Panc1 (cell line): Measurements from ENCODE around the gene ADGRF1. TPM values are rescaled to one million over a fixed set of nuclear protein-coding genes. Genes with fewer than 3 reads are reported as not detected.

Source experiments
- ATAC-seq: fragments of 200-7000 bp; cut with Tn5 transposase; 2 replicates; pipeline ENCODE4 v1.9.1; 2020; ENCODE audit warnings: mild to moderate bottlenecking, moderate library complexity
- BruUV-seq: library from RNA; stranded (reverse); fragments of 400-500 nt; replicated peaks from 2 replicates; lab custom pipeline; 2021; lab: Mats Ljungman, UMichigan
- CTCF ChIA-PET: fragments of 300-600 bp; sonication (Branson Sonifier 250); formaldehyde crosslinking; loops from one replicate; lab custom pipeline; 2022; ENCODE audit warnings: antibody characterized with exemption; lab: Charles Lee
- POLR2A ChIA-PET: fragments of 300-600 bp; sonication (Branson Sonifier 250); formaldehyde crosslinking; loops from one replicate; lab custom pipeline; 2022; ENCODE audit warnings: antibody characterized with exemption; lab: Charles Lee
- DNase-seq: peaks from one replicate; pipeline ENCODE4 v3.0.0-alpha.2; 2010; ENCODE audit warnings: low read depth, low spot score
- H3K27ac ChIP-seq: 2 replicates; pipeline ENCODE4 v1.5.1; 2011; ENCODE audit warnings: mild to moderate bottlenecking, low read length, inconsistent platforms
- H3K27me3 ChIP-seq: fragments of 200-500 bp; sonication (Bioruptor generic); 2 replicates; pipeline ENCODE4 v1.6.0; 2014; ENCODE audit warnings: low read length, inconsistent platforms; ENCODE audit not compliant: control insufficient read depth, insufficient read depth
- H3K36me3 ChIP-seq: fragments of 200-500 bp; sonication (Bioruptor generic); 2 replicates; pipeline ENCODE4 v1.5.1; 2014; ENCODE audit warnings: inconsistent platforms, mild to moderate bottlenecking, low read length, moderate library complexity; ENCODE audit not compliant: control insufficient read depth, insufficient read depth
- H3K4me1 ChIP-seq: 2 replicates; pipeline ENCODE4 v1.5.1; 2011; ENCODE audit warnings: inconsistent platforms, mild to moderate bottlenecking, low read length, moderate library complexity; ENCODE audit not compliant: control insufficient read depth, insufficient read depth
- H3K4me3 ChIP-seq, 2 experiments: 2 replicates each; pipeline ENCODE4 v1.5.1; 2011 to 2012; ENCODE audit warnings: low read depth in 2 of 2, low read length in 2 of 2, mild to moderate bottlenecking in 2 of 2, inconsistent platforms in 1 of 2, moderate library complexity in 1 of 2
- H3K9me3 ChIP-seq: fragments of 200-500 bp; sonication (Bioruptor generic); 2 replicates; pipeline ENCODE4 v1.5.1; 2014; ENCODE audit warnings: low read depth, mild to moderate bottlenecking, inconsistent platforms, low read length, moderate library complexity; ENCODE audit not compliant: control insufficient read depth, insufficient read depth
- CTCF ChIP-seq: fragments of 450-650 bp; IDR thresholded peaks from 2 replicates; pipeline ENCODE4 v1.5.1; 2017; ENCODE audit warnings: mild to moderate bottlenecking
- POLR2AphosphoS5 ChIP-seq: IDR thresholded peaks from 2 replicates; pipeline ENCODE4 v1.6.1; 2012; ENCODE audit warnings: mild to moderate bottlenecking, low read depth, low read length, moderate library complexity
- REST ChIP-seq, 2 experiments: IDR thresholded peaks; 2 replicates each; pipeline ENCODE4 v1.6.1; 2011 to 2012; ENCODE audit warnings: low read depth in 2 of 2, control low read depth in 1 of 2, low read length in 1 of 2, mild to moderate bottlenecking in 1 of 2, moderate library complexity in 1 of 2; ENCODE audit not compliant: insufficient read depth in 1 of 2
- SIN3A ChIP-seq: IDR thresholded peaks from 2 replicates; pipeline ENCODE4 v1.6.1; 2012; ENCODE audit warnings: low read depth, mild to moderate bottlenecking, low read length, moderate library complexity, borderline replicate concordance; ENCODE audit not compliant: insufficient read depth
- TCF7L2 ChIP-seq: IDR thresholded peaks from 2 replicates; pipeline ENCODE4 v1.6.1; 2011; ENCODE audit warnings: mild to moderate bottlenecking, low read depth, low read length, inconsistent platforms
- in situ Hi-C: cut with HindIII; loops from 2 replicates; pipeline ENCODE4 v1.10.0; 2016; ENCODE audit warnings: low sequenced_read_pairs, low pct_unique_long_range_greater_than_20kb
- intact Hi-C: fragments of 100-400 bp; cut with micrococcal nuclease; formaldehyde crosslinking; loops from one replicate; pipeline ENCODE4 v1.10.0; 2022; ENCODE audit not compliant: unreplicated experiment
- total RNA-seq: library from RNA; stranded (reverse); gene quantifications from one replicate; pipeline ENCODE4 v1.2.1, GENCODE V29; 2021; ENCODE audit not compliant: unreplicated experiment

Gene ADGRF1
- total RNA-seq, 1 experiment from 2014 or later: 0.95 TPM

GRCh38 chr6:47034926-47035325 lies 7.2 kb downstream of the ADGRF1 start:
- no peak for DNase-seq
- POLR2A ChIA-PET: interaction anchor here (1.6 kb wide), 1 partner anchor 10 kb away, joined by 4 read pairs; no protein-coding TSS in a partner anchor
- CTCF ChIA-PET: interaction anchor here (0.5 to 0.6 kb wide), 2 partner anchors 253 to 298 kb away, joined by 3 to 4 read pairs; no protein-coding TSS in a partner anchor
- H3K27ac ChIP-seq: peak overlapping the region; percentile 5; the same call in 1 of the 2 replicates
- ATAC-seq: peak; percentile 87
- H3K36me3 ChIP-seq: no peaks in the 10 kb centered on the region; the same call in 1 of the 2 replicates
- no peaks in the 10 kb centered on the region for H3K9me3 ChIP-seq
- peak overlapping the region in 1 of 2 experiments; percentile 26; a peak in 2 of 4 replicates for H3K4me3 ChIP-seq
- in situ Hi-C loops (no loop called here), intact Hi-C loops (no loop called here)
- no peak for TF ChIP-seq REST (IDR thresholded peaks at IDR 0.05; ENCODE audit: insufficient read depth in 1 of 2, low read depth in 2 of 2, low read length in 1 of 2)
- no peak for TF ChIP-seq SIN3A
- TF ChIP-seq TCF7L2: no peak
- TF ChIP-seq POLR2AphosphoS5: no peak
- no peak for TF ChIP-seq CTCF
- no peaks in the 10 kb centered on the region; the same call in 1 of the 2 replicates for H3K27me3 ChIP-seq
- no peaks in the 10 kb centered on the region for H3K4me1 ChIP-seq
- BruUV-seq: no TSS peak

GRCh38 chr6:47034421-47034820 lies 7.7 kb downstream of the ADGRF1 start:
- Histone ChIP-seq H3K4me3 (peak overlapping the region in 1 of 2 experiments; percentile 26; a peak in 2 of 4 replicates), H3K36me3 (no peaks in the 10 kb centered on the region; the same call in 1 of the 2 replicates), H3K27me3 (no peaks in the 10 kb centered on the region; the same call in 1 of the 2 replicates), H3K4me1 (no peaks in the 10 kb centered on the region), H3K27ac (peak overlapping the region; percentile 5; the same call in 1 of the 2 replicates), H3K9me3 (no peaks in the 10 kb centered on the region)
- intact Hi-C loops (no loop called here), in situ Hi-C loops (no loop called here)
- peak; percentile 63; the same call in 1 of the 2 replicates for ATAC-seq
- ChIA-PET CTCF (interaction anchor here (0.5 to 0.6 kb wide), 2 partner anchors 252 to 297 kb away, joined by 3 to 4 read pairs; no protein-coding TSS in a partner anchor), POLR2A (interaction anchor here (1.6 kb wide), 1 partner anchor 10 kb away, joined by 4 read pairs; no protein-coding TSS in a partner anchor)
- no peak for DNase-seq
- BruUV-seq: no TSS peak
- TF ChIP-seq CTCF (no peak), SIN3A (no peak), REST (IDR thresholded peaks at IDR 0.05; ENCODE audit: insufficient read depth in 1 of 2, low read depth in 2 of 2, low read length in 1 of 2) (no peak), POLR2AphosphoS5 (no peak), TCF7L2 (no peak)
